DOHH2 (cell line): ENCODE measurements around the gene FTO.

Experiments
- CTCF ChIP-seq: fragments of 200-600 bp; sonication (generic); IDR thresholded peaks from one replicate; pipeline ENCODE4 v1.5.1; 2014; ENCODE audit warnings: antibody characterized with exemption, mild to moderate bottlenecking, low read depth, low read length; ENCODE audit not compliant: poor library complexity, severe bottlenecking
- EZH2phosphoT487 ChIP-seq: fragments of 200-600 bp; sonication (generic); IDR thresholded peaks from 2 replicates; pipeline ENCODE4 v1.6.1; 2017; ENCODE audit warnings: borderline replicate concordance, mild to moderate bottlenecking, antibody characterized with exemption, low read length, moderate library complexity, mixed read lengths

GRCh38 chr16:54153240-54153934 is 449.4 kb downstream of the FTO start:
- TF ChIP-seq CTCF (no peak), EZH2phosphoT487 (no peak)
